GM10847 (cell line): Measurements from ENCODE around the gene TBC1D17.

Experiments used
- POLR2A ChIP-seq: IDR thresholded peaks from 2 replicates; pipeline ENCODE4 v1.6.1; 2011; ENCODE audit not compliant: insufficient read length; ENCODE audit errors: extremely low read depth

The TBC1D17 gene

DNA sequence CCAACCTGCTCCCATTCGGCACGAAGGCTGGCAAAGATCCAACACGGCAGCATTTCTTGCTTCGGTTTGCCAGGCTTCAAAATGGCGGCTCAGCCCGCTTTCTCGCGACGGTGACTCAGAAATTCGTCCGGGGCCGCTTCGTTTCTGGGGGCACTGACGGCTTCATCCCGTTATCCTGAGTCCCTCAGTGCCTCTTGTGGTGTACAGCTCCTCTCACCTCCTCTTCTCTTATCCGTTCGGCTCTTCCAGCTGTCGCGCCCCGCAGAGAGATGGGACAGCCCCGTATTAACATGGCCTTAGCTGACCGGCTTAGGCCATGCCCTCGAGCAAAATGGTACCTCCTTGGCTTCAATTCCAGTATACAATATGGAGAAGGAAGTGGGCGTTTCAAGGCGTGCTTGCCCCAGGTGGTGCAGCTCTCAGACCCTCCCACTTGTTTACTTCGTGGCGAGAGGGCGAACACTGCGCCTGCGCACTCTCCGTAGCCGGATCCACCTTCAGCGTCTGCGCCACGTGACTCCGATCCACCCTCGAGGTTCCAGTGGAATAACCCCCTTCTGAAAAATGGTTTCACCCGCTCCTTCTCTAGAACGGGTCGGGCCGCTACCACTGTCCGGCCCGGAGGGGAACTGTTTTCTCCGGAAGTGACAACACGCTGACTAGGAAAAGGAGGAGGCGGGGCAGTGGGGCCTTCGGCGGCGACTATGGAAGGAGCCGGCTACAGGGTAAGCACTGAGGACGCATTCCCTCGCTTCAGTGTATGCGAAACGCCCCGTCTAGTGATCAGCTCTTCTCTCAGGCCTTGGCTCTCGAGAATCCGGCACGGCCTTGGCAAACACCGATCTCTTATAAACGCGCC is at the start of gene TBC1D17, which contains the start of gene AKT1S1:
Gene TBC1D17 (plus strand): TSS at position 683 of the 859 bp plus-strand sequence. CDS start 22 bp downstream, at position 705.
Gene AKT1S1 (minus strand): TSS at position 336 of the 859 bp plus-strand sequence. CDS start 4,060 bp downstream, outside the sequence.
- peak; percentile 24 for TF ChIP-seq POLR2A

- no peak for TF ChIP-seq POLR2A
These were observed 48.3 kb upstream of the TBC1D17 start for GRCh38 chr19:49829200-49829599.

- no peak for TF ChIP-seq POLR2A
These were observed 47.8 kb upstream of the TBC1D17 start for GRCh38 chr19:49829721-49830120.

- TF ChIP-seq POLR2A, result no peak
These were observed 46.7 kb upstream of the TBC1D17 start for GRCh38 chr19:49830766-49831165.

GRCh38 chr19:49831592-49831991 is 45.9 kb upstream of the TBC1D17 start:
- TF ChIP-seq POLR2A, result no peak

GRCh38 chr19:49832556-49832955 is 44.9 kb upstream of the TBC1D17 start:
- TF ChIP-seq POLR2A, result no peak

DNA sequence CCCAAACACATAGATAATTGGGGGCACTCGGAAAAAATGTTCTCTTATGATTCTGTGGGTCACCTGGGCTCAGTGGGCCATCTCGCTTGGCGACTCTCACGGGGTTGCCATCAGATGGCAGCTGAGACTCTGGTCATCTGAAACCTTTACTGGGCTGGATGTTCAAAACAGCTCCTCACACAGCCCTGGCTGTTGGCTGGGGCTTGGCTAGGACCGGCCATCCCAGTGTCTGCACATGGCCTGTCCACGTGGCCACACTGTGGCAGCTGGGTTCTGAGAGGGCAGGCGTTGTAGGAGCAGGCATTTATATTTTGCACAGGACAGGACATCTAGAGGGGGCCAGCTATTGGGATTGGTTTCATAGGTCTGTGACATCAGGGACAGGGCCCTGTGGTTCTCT is 43.9 kb upstream of the TBC1D17 start:
- TF ChIP-seq POLR2A, result no peak

- no peak for TF ChIP-seq POLR2A
These were observed 41.9 kb upstream of the TBC1D17 start for GRCh38 chr19:49835562-49835961.

- no peak for TF ChIP-seq POLR2A
These were observed 41.1 kb upstream of the TBC1D17 start for GRCh38 chr19:49836176-49837008.

DNA sequence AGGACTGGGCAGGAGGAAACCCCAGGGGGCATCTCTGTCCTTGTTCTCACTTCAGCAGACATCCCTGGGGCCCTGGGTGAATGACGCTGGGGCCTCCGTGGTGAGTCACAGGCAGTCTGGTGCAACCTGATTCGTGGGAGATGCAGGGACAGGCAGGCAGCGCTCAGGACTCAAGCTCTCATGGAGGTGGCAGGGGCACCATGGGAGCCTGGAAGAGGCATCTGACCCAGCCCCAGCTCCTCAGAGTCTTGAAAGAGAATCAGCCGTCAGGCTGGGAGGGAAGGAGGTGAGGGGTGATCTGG is 40.5 kb upstream of the TBC1D17 start:
- TF ChIP-seq POLR2A, result no peak

GRCh38 chr19:49837425-49837824 is 40.1 kb upstream of the TBC1D17 start:
- TF ChIP-seq POLR2A, result no peak

DNA sequence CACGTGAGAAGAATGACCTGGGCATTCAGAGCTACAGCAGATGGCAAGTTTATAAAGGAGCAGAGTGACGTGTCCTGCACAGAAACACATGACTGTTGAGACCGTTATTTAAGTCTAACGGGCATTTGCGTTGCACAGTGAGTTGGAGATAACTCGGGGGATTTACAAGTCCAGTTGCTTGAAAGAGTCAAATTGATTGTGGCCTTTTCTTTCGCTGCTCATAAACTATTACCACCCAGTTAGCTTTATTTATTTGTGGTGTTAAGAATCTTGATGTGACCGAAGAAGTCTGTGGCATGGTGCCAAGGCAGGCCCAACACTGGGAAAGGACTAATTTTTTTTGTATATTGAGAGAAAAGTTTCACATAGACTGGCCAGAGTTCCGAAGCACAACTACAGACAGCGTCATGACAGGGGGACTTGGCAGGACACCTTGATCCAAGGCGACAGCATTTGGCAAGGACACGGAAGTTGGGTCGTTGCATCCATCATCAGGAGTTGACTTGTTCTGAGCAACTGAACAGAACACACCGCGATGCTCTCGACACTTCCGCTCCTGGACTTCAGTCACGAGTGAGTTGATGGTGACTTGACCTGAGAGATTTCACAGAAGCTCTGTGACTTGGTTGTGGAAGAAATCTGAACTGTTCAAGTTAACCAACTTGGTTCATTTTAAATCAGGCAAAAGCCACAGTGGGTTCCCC is 38.5 kb upstream of the TBC1D17 start:
- TF ChIP-seq POLR2A, result no peak

DNA sequence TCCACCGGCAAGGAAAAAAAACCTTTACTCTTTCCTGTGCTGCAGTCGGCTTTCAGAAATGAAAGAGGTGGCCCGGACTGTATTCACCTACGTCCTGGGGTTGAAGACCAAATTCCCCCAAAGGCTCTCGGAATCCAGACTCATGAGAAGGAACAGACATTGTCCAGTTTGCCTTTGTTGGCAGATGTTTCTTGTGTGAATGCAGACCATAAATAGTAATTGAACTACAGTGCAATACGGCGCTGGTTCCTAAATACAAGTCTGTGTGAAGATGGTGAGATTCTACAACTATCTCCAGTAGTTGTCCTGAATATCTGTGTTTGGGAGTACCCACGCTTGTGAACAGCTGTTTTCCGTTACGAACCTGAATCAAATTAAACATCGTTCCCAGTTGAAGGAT is 37.8 kb upstream of the TBC1D17 start:
- TF ChIP-seq POLR2A, result no peak

DNA sequence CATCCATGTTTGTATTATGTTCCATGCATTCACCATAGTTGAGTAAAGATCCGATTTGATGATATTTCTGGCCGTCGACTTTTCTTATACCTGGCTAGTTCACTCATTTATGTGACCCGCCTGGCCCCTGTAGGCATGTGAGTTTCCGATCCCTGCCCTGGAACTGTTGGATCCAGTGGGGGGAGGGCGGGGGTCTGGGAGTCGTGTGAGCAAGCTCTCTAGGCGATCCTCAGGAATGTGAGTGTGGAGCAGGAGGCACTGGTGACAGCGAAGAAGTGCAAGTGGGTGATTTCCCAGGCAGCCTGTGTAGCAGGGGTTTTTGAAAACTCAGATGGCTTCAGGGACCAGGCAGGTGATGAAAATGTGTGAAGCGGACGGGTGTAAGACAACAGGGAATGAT is 37.2 kb upstream of the TBC1D17 start:
- TF ChIP-seq POLR2A, result no peak

DNA sequence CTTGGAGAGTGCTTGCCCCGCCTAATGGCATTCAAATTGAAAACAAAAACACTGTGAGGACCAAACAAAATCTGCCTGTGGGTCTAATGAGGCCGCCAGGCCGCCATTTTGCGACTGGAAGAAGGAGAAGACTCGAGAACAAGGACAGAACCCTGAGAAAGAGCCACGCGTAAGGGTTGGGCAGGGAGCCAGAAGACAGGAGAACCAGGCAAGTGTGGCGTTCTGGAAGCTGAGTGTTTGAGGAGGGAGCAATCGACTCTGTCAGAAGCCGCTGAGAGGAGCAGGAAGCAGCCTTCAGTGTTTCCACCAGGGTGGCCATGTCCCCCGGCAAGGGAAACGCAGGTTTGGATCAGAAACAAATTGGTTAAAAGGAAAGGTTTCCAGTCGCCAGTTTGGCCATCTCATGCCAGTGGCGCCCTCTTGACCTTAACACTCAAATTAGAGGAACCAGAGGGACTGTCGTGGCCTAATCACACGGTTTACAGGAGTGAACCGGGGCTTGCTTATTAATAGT is 36.7 kb upstream of the TBC1D17 start:
- TF ChIP-seq POLR2A, result no peak
